Keratinocyte (primary cell): ENCODE measurements around the gene ZNF350. TPM values are rescaled to one million over a fixed set of nuclear protein-coding genes. Genes with fewer than 3 reads are reported as not detected.
"Not testable (repeated sequence)": the region's sequence is repeated elsewhere in the genome, so short reads cannot be mapped to it uniquely, and the experiment has no call there.

Experiments
- DNase-seq: peaks from one replicate; pipeline ENCODE4 v3.0.0-alpha.2; 2011; ENCODE audit warnings: low read depth, missing footprints, low spot score
- FAIRE-seq: peaks from 2 replicates; lab custom pipeline; 2011; peaks lifted over from hg19 to GRCh38; lab: Jason Lieb, UNC
- H2AFZ ChIP-seq: 2 replicates; pipeline ENCODE4 v1.6.0; 2012; ENCODE audit warnings: low read length, control low read depth, inconsistent platforms; ENCODE audit not compliant: control insufficient read depth
- H3K27ac ChIP-seq: 2 replicates; pipeline ENCODE4 v1.5.1; 2011; ENCODE audit warnings: low read length; ENCODE audit not compliant: control insufficient read depth, insufficient read depth
- H3K27me3 ChIP-seq: 3 replicates; pipeline ENCODE4 v1.6.0; 2011; ENCODE audit warnings: low read length; ENCODE audit not compliant: control insufficient read depth, insufficient read depth; ENCODE audit errors: extremely low read depth
- H3K36me3 ChIP-seq, 2 experiments: 2 replicates in 1 of 2; 3 replicates in 1 of 2; pipeline ENCODE4 v1.5.1; 2011; ENCODE audit warnings: low read length in 2 of 2, mild to moderate bottlenecking in 1 of 2; ENCODE audit not compliant: control insufficient read depth in 2 of 2, insufficient read depth in 2 of 2; ENCODE audit errors: extremely low read depth in 1 of 2
- H3K4me1 ChIP-seq: 3 replicates; pipeline ENCODE4 v1.5.1; 2011; ENCODE audit warnings: low read length; ENCODE audit not compliant: control insufficient read depth, insufficient read depth; ENCODE audit errors: extremely low read depth
- H3K4me2 ChIP-seq: 3 replicates; pipeline ENCODE4 v1.6.0; 2011; ENCODE audit warnings: low read depth, low read length; ENCODE audit not compliant: control insufficient read depth, insufficient read depth; ENCODE audit errors: extremely low read depth
- H3K4me3 ChIP-seq, 3 experiments: fragments of 200-600 bp in 1 of 3; sonication (generic) in 1 of 3; 2 replicates in 2 of 3; 3 replicates in 1 of 3; pipeline ENCODE4 v1.5.1; 2011 to 2016; ENCODE audit warnings: low read length in 3 of 3, mild to moderate bottlenecking in 3 of 3, control low read depth in 2 of 3, inconsistent platforms in 1 of 3, low read depth in 1 of 3, mixed read lengths in 1 of 3, mixed run types in 1 of 3, moderate library complexity in 1 of 3; ENCODE audit not compliant: control insufficient read depth in 2 of 3, insufficient read depth in 2 of 3; ENCODE audit errors: extremely low read depth in 1 of 3
- H3K79me2 ChIP-seq: 2 replicates; pipeline ENCODE4 v1.6.0; 2012; ENCODE audit warnings: low read length; ENCODE audit not compliant: control insufficient read depth, insufficient read depth
- H3K9ac ChIP-seq: 3 replicates; pipeline ENCODE4 v1.6.0; 2011; ENCODE audit warnings: low read length; ENCODE audit not compliant: control insufficient read depth, insufficient read depth; ENCODE audit errors: extremely low read depth
- H3K9me1 ChIP-seq: 3 replicates; pipeline ENCODE4 v1.6.0; 2011; ENCODE audit warnings: low read length; ENCODE audit not compliant: control insufficient read depth, insufficient read depth; ENCODE audit errors: extremely low read depth
- H3K9me3 ChIP-seq: 2 replicates; pipeline ENCODE4 v1.5.1; 2012; ENCODE audit warnings: low read depth, low read length; ENCODE audit not compliant: control insufficient read depth
- H4K20me1 ChIP-seq: 3 replicates; pipeline ENCODE4 v1.6.0; 2011; ENCODE audit warnings: low read length; ENCODE audit not compliant: control insufficient read depth, insufficient read depth; ENCODE audit errors: extremely low read depth
- EZH2 ChIP-seq: IDR thresholded peaks from one replicate; pipeline ENCODE4 v1.6.1; 2012; ENCODE audit warnings: inconsistent platforms, mild to moderate bottlenecking, low read length, moderate library complexity
- dilution Hi-C: fragments of 300-500 bp; cut with MboI; formaldehyde crosslinking; loops from one replicate; pipeline ENCODE4 v1.7.0; 2020; ENCODE audit warnings: low sequenced_read_pairs; ENCODE audit not compliant: extremely low pct_ligation_motif_present
- polyA plus RNA-seq, 5 experiments: library from polyadenylated mRNA; depleted of rRNA in 3 of 5; stranded (reverse) in 3 of 5; stranded (forward) in 1 of 5; unstranded in 1 of 5; fragments of >200 nt; gene quantifications; 1 replicate in 1 of 5; 2 replicates in 3 of 5; 3 replicates in 1 of 5; pipeline versions ENCODE4 v1.2.1 to v1.2.3, GENCODE V29; 2011 to 2012; ENCODE audit warnings: missing spikeins in 2 of 5, low read depth in 1 of 5, low replicate concordance in 1 of 5
- TF ChIP-seq, protein P1 (sequence below), 3 experiments: IDR thresholded peaks in 1 of 3; conservative IDR thresholded peaks in 1 of 3; optimal IDR thresholded peaks in 1 of 3; 2 replicates in 2 of 3; 3 replicates in 1 of 3; pipeline versions ENCODE3 to v1.5.1; 2011; ENCODE audit warnings: low read length in 3 of 3, mild to moderate bottlenecking in 3 of 3, moderate library complexity in 2 of 3, control low read depth in 1 of 3, inconsistent platforms in 1 of 3; ENCODE audit not compliant: insufficient read depth in 2 of 3; ENCODE audit errors: extremely low read depth in 1 of 3

Gene ZNF350
- polyA plus RNA-seq, 1 donor (not counting 4 experiments of a cell fraction or from before 2014, with no cell fraction given), result 6.0 TPM

DNA sequence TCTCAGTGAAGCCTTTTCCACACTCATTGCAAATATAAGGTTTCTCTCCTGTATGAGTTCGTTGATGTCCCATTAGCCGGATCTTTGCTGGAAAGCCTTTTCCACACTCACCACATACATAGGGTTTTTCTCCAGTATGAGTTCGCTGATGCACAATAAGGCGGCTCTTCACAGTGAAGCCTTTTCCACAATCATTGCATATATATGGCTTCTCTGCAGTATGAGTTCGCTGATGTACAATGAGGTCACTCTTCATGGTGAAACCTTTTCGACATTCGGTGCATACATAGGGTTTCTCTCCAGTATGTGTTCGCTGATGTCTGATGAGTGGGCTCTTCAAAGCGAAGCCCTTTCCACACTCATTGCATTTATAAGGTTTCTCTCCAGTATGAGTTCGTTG, 6.8 kb upstream of the ZNF350 start:
- Histone ChIP-seq H3K27me3 (no peaks in the 10 kb centered on the region), H3K9ac (no peak overlapping the region), H3K9me1 (no peaks in the 10 kb centered on the region), H3K4me3 (no peak overlapping the region), H3K36me3 (peaks cover 0 to 7% of the 10 kb centered on the region in 2 experiments), H3K27ac (no peak overlapping the region), H3K9me3 (peaks cover 17% of the 10 kb centered on the region), H3K79me2 (no peaks in the 10 kb centered on the region), H3K4me1 (no peaks in the 10 kb centered on the region), H4K20me1 (no peaks in the 10 kb centered on the region), H2AFZ (no peak overlapping the region), H3K4me2 (no peak overlapping the region)
- TF ChIP-seq, protein P1, sequence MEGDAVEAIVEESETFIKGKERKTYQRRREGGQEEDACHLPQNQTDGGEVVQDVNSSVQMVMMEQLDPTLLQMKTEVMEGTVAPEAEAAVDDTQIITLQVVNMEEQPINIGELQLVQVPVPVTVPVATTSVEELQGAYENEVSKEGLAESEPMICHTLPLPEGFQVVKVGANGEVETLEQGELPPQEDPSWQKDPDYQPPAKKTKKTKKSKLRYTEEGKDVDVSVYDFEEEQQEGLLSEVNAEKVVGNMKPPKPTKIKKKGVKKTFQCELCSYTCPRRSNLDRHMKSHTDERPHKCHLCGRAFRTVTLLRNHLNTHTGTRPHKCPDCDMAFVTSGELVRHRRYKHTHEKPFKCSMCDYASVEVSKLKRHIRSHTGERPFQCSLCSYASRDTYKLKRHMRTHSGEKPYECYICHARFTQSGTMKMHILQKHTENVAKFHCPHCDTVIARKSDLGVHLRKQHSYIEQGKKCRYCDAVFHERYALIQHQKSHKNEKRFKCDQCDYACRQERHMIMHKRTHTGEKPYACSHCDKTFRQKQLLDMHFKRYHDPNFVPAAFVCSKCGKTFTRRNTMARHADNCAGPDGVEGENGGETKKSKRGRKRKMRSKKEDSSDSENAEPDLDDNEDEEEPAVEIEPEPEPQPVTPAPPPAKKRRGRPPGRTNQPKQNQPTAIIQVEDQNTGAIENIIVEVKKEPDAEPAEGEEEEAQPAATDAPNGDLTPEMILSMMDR (optimal IDR thresholded peaks at IDR 0.05 in 1 of 3, IDR thresholded peaks at IDR 0.05 in 1 of 3, conservative IDR thresholded peaks at IDR 0.05 in 1 of 3; ENCODE audit: extremely low read depth in 1 of 3, insufficient read depth in 2 of 3, low read length in 3 of 3), result no peak
- TF ChIP-seq EZH2, result no peak
- DNase-seq (no peak), FAIRE-seq (peak; percentile 20)
- dilution Hi-C loops, result no loop called here

DNA sequence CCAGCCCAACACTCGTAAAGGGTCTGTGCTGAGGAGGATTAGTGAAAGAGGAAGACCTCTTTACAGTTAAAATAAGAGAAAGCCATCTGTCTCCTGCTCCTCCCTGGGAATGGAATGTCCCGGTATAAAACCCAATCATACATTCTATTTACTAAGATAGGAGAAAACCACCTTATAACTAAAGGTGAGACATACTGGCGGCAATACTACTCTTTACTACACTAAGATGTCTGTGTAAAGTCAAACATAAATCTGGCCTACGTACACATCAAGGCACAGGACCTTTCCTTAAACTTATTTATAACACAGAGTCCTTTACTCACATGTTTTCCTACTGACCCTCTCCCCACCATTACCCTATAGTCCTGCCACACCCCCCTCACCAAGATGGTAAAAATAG, 3.3 kb downstream of the ZNF350 start:
- H3K9ac ChIP-seq, result no peak overlapping the region
- H3K27ac ChIP-seq, result no peak overlapping the region
- peaks cover 2% of the 10 kb centered on the region for H3K4me1 ChIP-seq
- H3K79me2 ChIP-seq, result peaks cover 30% of the 10 kb centered on the region
- dilution Hi-C loops, result no loop called here
- H4K20me1 ChIP-seq, result no peaks in the 10 kb centered on the region
- H3K36me3 ChIP-seq, result no peaks in the 10 kb centered on the region
- no peaks in the 10 kb centered on the region for H3K27me3 ChIP-seq
- TF ChIP-seq, protein P1 (optimal IDR thresholded peaks at IDR 0.05 in 1 of 3, IDR thresholded peaks at IDR 0.05 in 1 of 3, conservative IDR thresholded peaks at IDR 0.05 in 1 of 3; ENCODE audit: extremely low read depth in 1 of 3, insufficient read depth in 2 of 3, low read length in 3 of 3), result no peak
- TF ChIP-seq EZH2, result no peak
- H3K9me3 ChIP-seq, result peaks cover 9% of the 10 kb centered on the region
- FAIRE-seq, result no peak
- H2AFZ ChIP-seq, result no peak overlapping the region
- no peak overlapping the region for H3K4me2 ChIP-seq
- DNase-seq, result no peak
- no peaks in the 10 kb centered on the region for H3K9me1 ChIP-seq
- no peak overlapping the region for H3K4me3 ChIP-seq

DNA sequence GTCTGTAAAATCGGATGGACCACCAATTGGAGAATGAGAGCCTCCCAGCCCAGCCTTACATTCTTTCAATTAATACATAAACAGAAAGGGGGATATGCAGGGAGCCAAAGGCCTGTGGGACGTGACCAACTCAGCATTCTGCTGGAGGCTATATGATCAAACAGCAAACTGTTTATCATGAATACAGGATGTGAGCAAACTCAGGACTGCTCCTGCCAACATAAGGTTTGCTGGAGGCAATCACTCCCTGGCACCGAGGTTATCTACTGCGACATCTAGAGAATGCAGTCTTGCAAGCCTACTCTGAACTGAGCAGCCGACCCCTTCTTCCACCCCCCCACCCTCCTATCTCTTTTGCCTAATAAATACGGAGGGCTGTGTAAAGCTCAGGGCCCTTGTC, 5.7 kb downstream of the ZNF350 start:
- H3K36me3 ChIP-seq, dilution Hi-C loops, H4K20me1 ChIP-seq, H3K9me3 ChIP-seq, H2AFZ ChIP-seq, H3K9ac ChIP-seq, H3K27ac ChIP-seq, FAIRE-seq, H3K4me3 ChIP-seq, DNase-seq, H3K4me1 ChIP-seq, H3K27me3 ChIP-seq, H3K4me2 ChIP-seq, H3K9me1 ChIP-seq: not testable (repeated sequence)
- peaks cover 25% of the 10 kb centered on the region for H3K79me2 ChIP-seq
